Measurements from ENCODE around the gene LBX2. TPM values are rescaled to one million over a fixed set of nuclear protein-coding genes. Genes with fewer than 3 reads are reported as not detected.

Gene LBX2
- total and polyA plus RNA-seq, 9 of the 15 experiments (the other 6 are each of a cell fraction or from before 2014, with no cell fraction given) = 0.39 to 6.2 (median 1.8) TPM; not detected in 1

GRCh38 chr2:74472086-74472944 lies 27.1 kb downstream of the LBX2 start, which contains the start of gene MRPL53 (continued):
- TF ChIP-seq ARID3B (CRISPR knock-in tag; IDR thresholded peaks at IDR 0.05; ENCODE audit: borderline replicate concordance) (no peak), ZFX (CRISPR knock-in tag; IDR thresholded peaks at IDR 0.05) (peak; percentile 91), FOXP1 (CRISPR knock-in tag; IDR thresholded peaks at IDR 0.05) (no peak; the same call in 1 of the 2 replicates), NBN (IDR thresholded peaks at IDR 0.05; ENCODE audit: low read depth) (peak; percentile 57; the same call in 1 of the 2 replicates), ILF3 (IDR thresholded peaks at IDR 0.05; ENCODE audit: borderline replicate concordance) (no peak), BCLAF1 (IDR thresholded peaks at IDR 0.05; ENCODE audit: borderline replicate concordance in 1 of 2, control insufficient read depth in 1 of 2, low read depth in 2 of 2, low read length in 1 of 2) (no peak), GABPB1 (CRISPR knock-in tag; IDR thresholded peaks at IDR 0.05) (peak; percentile 100), NELFE (IDR thresholded peaks at IDR 0.05; ENCODE audit: insufficient read depth, insufficient read length) (no peak), PPARD (CRISPR knock-in tag; IDR thresholded peaks at IDR 0.05) (no peak), SFPQ (IDR thresholded peaks at IDR 0.05; ENCODE audit: low read depth, low read length) (no peak), MTA2 (IDR thresholded peaks at IDR 0.05; ENCODE audit: low read depth) (peak; percentile 81), TEAD4 (IDR thresholded peaks at IDR 0.05; ENCODE audit: low read length) (peak; percentile 40; the same call in 1 of the 2 replicates), TEAD4 (CRISPR knock-in tag; IDR thresholded peaks at IDR 0.05; ENCODE audit: borderline replicate concordance) (no peak), MYBL2 (IDR thresholded peaks at IDR 0.05; ENCODE audit: low read depth) (no peak), MYBL2 (CRISPR knock-in tag; IDR thresholded peaks at IDR 0.05; ENCODE audit: borderline replicate concordance) (no peak), ZNF586 (CRISPR knock-in tag; conservative IDR thresholded peaks at IDR 0.05) (0 out of 2 replicates have a peak, but pooled peaks have one; percentile 9), RCOR1 (IDR thresholded peaks at IDR 0.05; ENCODE audit: borderline replicate concordance in 1 of 2, low read depth in 2 of 2, low read length in 2 of 2) (no peak; a peak in 1 of 4 replicates), ZKSCAN1 (IDR thresholded peaks at IDR 0.05; ENCODE audit: low read depth, low read length) (0 out of 2 replicates have a peak, but pooled peaks have one; percentile 30), MIER1 (IDR thresholded peaks at IDR 0.05; ENCODE audit: low read depth) (no peak), ZNF76 (CRISPR knock-in tag; IDR thresholded peaks at IDR 0.05; ENCODE audit: borderline replicate concordance) (no peak), ZNF79 (CRISPR knock-in tag; IDR thresholded peaks at IDR 0.05; ENCODE audit: low read depth) (no peak)

Data from K562 (cell line).